ENCODE data around the gene WTAP.
A peak's percentile ranks its signal among the peaks of the same experiment; 100 is the strongest.

GRCh38 chr6:159788753-159789376, 61.6 kb downstream of the WTAP start:
- TF ChIP-seq RAD21 (IDR thresholded peaks at IDR 0.05 in 1 of 2, conservative IDR thresholded peaks at IDR 0.05 in 1 of 2; ENCODE audit: low read depth in 2 of 2, low read length in 2 of 2) (no peak), SIX5 (IDR thresholded peaks at IDR 0.05; ENCODE audit: low read depth, low read length) (no peak), CTCF (IDR thresholded peaks at IDR 0.05; ENCODE audit: control extremely low read depth in 1 of 3, insufficient read depth in 1 of 3, low read depth in 1 of 3, low read length in 3 of 3) (no peak), JUN (IDR thresholded peaks at IDR 0.05; ENCODE audit: low read depth, low read length) (no peak), SRF (IDR thresholded peaks at IDR 0.05; ENCODE audit: low read depth, low read length) (no peak), BACH1 (IDR thresholded peaks at IDR 0.05; ENCODE audit: low read length) (no peak), CEBPB (IDR thresholded peaks at IDR 0.05; ENCODE audit: low read depth, low read length) (no peak), SP4 (IDR thresholded peaks at IDR 0.05; ENCODE audit: low read length) (no peak), TBP (IDR thresholded peaks at IDR 0.05; ENCODE audit: low read depth, low read length) (no peak), SIN3A (conservative IDR thresholded peaks at IDR 0.05 in 1 of 2, IDR thresholded peaks at IDR 0.05 in 1 of 2; ENCODE audit: low read depth in 1 of 2, low read length in 2 of 2) (peak; percentile 40 to 73; a peak in 3 of 4 replicates), CREB1 (IDR thresholded peaks at IDR 0.05) (no peak), HDAC6 (IDR thresholded peaks at IDR 0.05; ENCODE audit: low read depth, low read length) (no peak), EZH2 (IDR thresholded peaks at IDR 0.05; ENCODE audit: low read depth, low read length, severe bottlenecking) (no peak), RXRA (IDR thresholded peaks at IDR 0.05; ENCODE audit: insufficient read depth, low read depth, low read length) (no peak)
